H9 (cell line): Measurements from ENCODE around the gene LDB3. TPM values are rescaled to one million over a fixed set of nuclear protein-coding genes. Genes with fewer than 3 reads are reported as not detected.

ENCODE experiments used
- DNase-seq: peaks from one replicate; pipeline ENCODE4 v3.0.0-alpha.2; 2017
- H2AFZ ChIP-seq: one replicate; pipeline ENCODE4 v1.6.1; 2013; ENCODE audit warnings: mild to moderate bottlenecking, low read length, control low read depth, moderate library complexity
- H2AK5ac ChIP-seq: 2 replicates; pipeline ENCODE4 v1.6.1; 2013; ENCODE audit warnings: low read length, control low read depth, mixed read lengths; ENCODE audit not compliant: insufficient read length
- H2BK120ac ChIP-seq: one replicate; pipeline ENCODE4 v1.6.1; 2013; ENCODE audit warnings: low read depth, mild to moderate bottlenecking, low read length, control low read depth, inconsistent platforms; ENCODE audit not compliant: poor library complexity, severe bottlenecking
- H2BK12ac ChIP-seq: 2 replicates; pipeline ENCODE4 v1.6.1; 2013; ENCODE audit warnings: low read length, control low read depth, mixed read lengths, low read depth; ENCODE audit not compliant: insufficient read length
- H2BK15ac ChIP-seq: 2 replicates; pipeline ENCODE4 v1.6.1; 2013; ENCODE audit warnings: low read depth, low read length, control low read depth
- H2BK20ac ChIP-seq: one replicate; pipeline ENCODE4 v1.6.1; 2013; ENCODE audit warnings: low read depth, mild to moderate bottlenecking, low read length, control low read depth, inconsistent platforms; ENCODE audit not compliant: poor library complexity, severe bottlenecking
- H2BK5ac ChIP-seq: 2 replicates; pipeline ENCODE4 v1.6.1; 2013; ENCODE audit warnings: low read length, control low read depth, mixed read lengths; ENCODE audit not compliant: insufficient read length
- H3K14ac ChIP-seq: 2 replicates; pipeline ENCODE4 v1.6.1; 2013; ENCODE audit warnings: low read length, control low read depth; ENCODE audit not compliant: insufficient read depth
- H3K18ac ChIP-seq: 2 replicates; pipeline ENCODE4 v1.6.1; 2013; ENCODE audit warnings: low read depth, mild to moderate bottlenecking, mixed read lengths, low read length, control low read depth; ENCODE audit not compliant: insufficient read length
- H3K23ac ChIP-seq: 2 replicates; pipeline ENCODE4 v1.6.1; 2013; ENCODE audit warnings: low read length, control low read depth, mixed read lengths, low read depth; ENCODE audit not compliant: insufficient read length
- H3K23me2 ChIP-seq: 2 replicates; pipeline ENCODE4 v1.6.1; 2013; ENCODE audit warnings: low read depth, mild to moderate bottlenecking, mixed read lengths, low read length, control low read depth; ENCODE audit not compliant: insufficient read length, poor library complexity, severe bottlenecking
- H3K27ac ChIP-seq: 2 replicates; pipeline ENCODE4 v1.5.1; 2013; ENCODE audit warnings: low read length, control low read depth, mixed read lengths, low read depth; ENCODE audit not compliant: insufficient read length
- H3K27me3 ChIP-seq: 2 replicates; pipeline ENCODE4 v1.6.1; 2013; ENCODE audit warnings: low read length, control low read depth, inconsistent platforms; ENCODE audit not compliant: insufficient read depth
- H3K4ac ChIP-seq: 2 replicates; pipeline ENCODE4 v1.6.1; 2013; ENCODE audit warnings: low read depth, mild to moderate bottlenecking, control low read depth, inconsistent platforms, low read length, moderate library complexity
- H3K4me1 ChIP-seq: 2 replicates; pipeline ENCODE4 v1.6.1; 2013; ENCODE audit warnings: low read length, control low read depth, inconsistent platforms; ENCODE audit not compliant: insufficient read depth
- H3K4me2 ChIP-seq: 2 replicates; pipeline ENCODE4 v1.6.1; 2013; ENCODE audit warnings: low read length, control low read depth, mixed read lengths; ENCODE audit not compliant: insufficient read length, insufficient read depth
- H3K56ac ChIP-seq: 2 replicates; pipeline ENCODE4 v1.6.1; 2013; ENCODE audit warnings: low read depth, mild to moderate bottlenecking, mixed read lengths, low read length, control low read depth; ENCODE audit not compliant: insufficient read length
- H3K79me1 ChIP-seq: 2 replicates; pipeline ENCODE4 v1.6.1; 2013; ENCODE audit warnings: low read depth, mild to moderate bottlenecking, moderate library complexity, low read length, control low read depth, inconsistent platforms; ENCODE audit not compliant: insufficient read depth, poor library complexity, severe bottlenecking
- H3K79me2 ChIP-seq: 2 replicates; pipeline ENCODE4 v1.6.1; 2013; ENCODE audit warnings: low read length, control low read depth, inconsistent platforms; ENCODE audit not compliant: insufficient read depth
- H3K9ac ChIP-seq: 2 replicates; pipeline ENCODE4 v1.6.1; 2013; ENCODE audit warnings: low read length, control low read depth, mixed read lengths; ENCODE audit not compliant: insufficient read length; ENCODE audit errors: extremely low read depth
- H3K9me3 ChIP-seq: one replicate; pipeline ENCODE4 v1.6.1; 2013; ENCODE audit warnings: low read depth, low read length, inconsistent platforms; ENCODE audit not compliant: control insufficient read depth
- H3T11ph ChIP-seq: one replicate; pipeline ENCODE4 v1.6.1; 2013; ENCODE audit warnings: mild to moderate bottlenecking, low read length, control low read depth, inconsistent platforms
- H4K20me1 ChIP-seq: one replicate; pipeline ENCODE4 v1.6.1; 2013; ENCODE audit not compliant: control insufficient read depth, insufficient read length, insufficient read depth
- H4K5ac ChIP-seq: 2 replicates; pipeline ENCODE4 v1.6.1; 2013; ENCODE audit warnings: low read depth, mild to moderate bottlenecking, mixed read lengths, low read length, control low read depth; ENCODE audit not compliant: insufficient read length
- H4K8ac ChIP-seq: replicated peaks from 2 replicates; pipeline ENCODE4 v1.6.1; 2013; ENCODE audit warnings: low read length, control low read depth, mixed read lengths, low read depth; ENCODE audit not compliant: insufficient read length
- H4K91ac ChIP-seq: 2 replicates; pipeline ENCODE4 v1.6.1; 2013; ENCODE audit warnings: low read depth, mild to moderate bottlenecking, moderate library complexity, mixed read lengths, low read length, control low read depth; ENCODE audit not compliant: insufficient read length
- H3K27ac Mint-ChIP-seq, 3 experiments: 2 replicates in 2 of 3; 3 replicates in 1 of 3; pipeline ENCODE4 v1.8.0; 2020 to 2021; ENCODE audit warnings: mixed read lengths in 3 of 3, mild to moderate bottlenecking in 1 of 3, moderate library complexity in 1 of 3
- H3K27me3 Mint-ChIP-seq: 2 replicates; pipeline ENCODE4 v1.8.0; 2021; ENCODE audit warnings: low read depth, mild to moderate bottlenecking, moderate library complexity, mixed read lengths
- H3K36me3 Mint-ChIP-seq, 3 experiments: 2 replicates in 2 of 3; 3 replicates in 1 of 3; pipeline ENCODE4 v1.8.0; 2020 to 2021; ENCODE audit warnings: low read depth in 3 of 3, mixed read lengths in 3 of 3; ENCODE audit not compliant: insufficient read depth in 1 of 3
- H3K4me1 Mint-ChIP-seq, 2 experiments: 2 replicates each; pipeline ENCODE4 v1.8.0; 2020; ENCODE audit warnings: mixed read lengths in 2 of 2
- H3K4me3 Mint-ChIP-seq, 2 experiments: 2 replicates in 1 of 2; 3 replicates in 1 of 2; pipeline ENCODE4 v1.8.0; 2020 to 2021; ENCODE audit warnings: mild to moderate bottlenecking in 2 of 2, mixed read lengths in 2 of 2, moderate library complexity in 1 of 2
- H3K9me3 Mint-ChIP-seq, 2 experiments: 2 replicates in 1 of 2; 3 replicates in 1 of 2; pipeline ENCODE4 v1.8.0; 2020; ENCODE audit warnings: mild to moderate bottlenecking in 2 of 2, mixed read lengths in 2 of 2, moderate library complexity in 1 of 2
- WGBS: extraction: QIAGEN DNeasy Blood & Tissue Kit; methylation state at CpG from one replicate; pipeline ENCODE4 v1.1.7; 2013; ENCODE audit warnings: missing lambda C conversion rate, low lambda C conversion rate, mixed read lengths; ENCODE audit not compliant: insufficient read length; ENCODE audit errors: extremely low coverage; 5-methylcytosine and 5-hydroxymethylcytosine counted together
- total RNA-seq: library from RNA; stranded (reverse); gene quantifications from 2 replicates; pipeline ENCODE4 v1.2.1, GENCODE V29; 2021
- TF ChIP-seq, protein P1 (sequence below): fragments of 200-600 bp; sonication (generic); conservative IDR thresholded peaks from 3 replicates; pipeline ENCODE4 v1.8.0; 2021; ENCODE audit warnings: antibody characterized with exemption, mild to moderate bottlenecking

Gene LDB3
- total RNA-seq, 1 experiment from 2014 or later: 0.17 TPM

DNA sequence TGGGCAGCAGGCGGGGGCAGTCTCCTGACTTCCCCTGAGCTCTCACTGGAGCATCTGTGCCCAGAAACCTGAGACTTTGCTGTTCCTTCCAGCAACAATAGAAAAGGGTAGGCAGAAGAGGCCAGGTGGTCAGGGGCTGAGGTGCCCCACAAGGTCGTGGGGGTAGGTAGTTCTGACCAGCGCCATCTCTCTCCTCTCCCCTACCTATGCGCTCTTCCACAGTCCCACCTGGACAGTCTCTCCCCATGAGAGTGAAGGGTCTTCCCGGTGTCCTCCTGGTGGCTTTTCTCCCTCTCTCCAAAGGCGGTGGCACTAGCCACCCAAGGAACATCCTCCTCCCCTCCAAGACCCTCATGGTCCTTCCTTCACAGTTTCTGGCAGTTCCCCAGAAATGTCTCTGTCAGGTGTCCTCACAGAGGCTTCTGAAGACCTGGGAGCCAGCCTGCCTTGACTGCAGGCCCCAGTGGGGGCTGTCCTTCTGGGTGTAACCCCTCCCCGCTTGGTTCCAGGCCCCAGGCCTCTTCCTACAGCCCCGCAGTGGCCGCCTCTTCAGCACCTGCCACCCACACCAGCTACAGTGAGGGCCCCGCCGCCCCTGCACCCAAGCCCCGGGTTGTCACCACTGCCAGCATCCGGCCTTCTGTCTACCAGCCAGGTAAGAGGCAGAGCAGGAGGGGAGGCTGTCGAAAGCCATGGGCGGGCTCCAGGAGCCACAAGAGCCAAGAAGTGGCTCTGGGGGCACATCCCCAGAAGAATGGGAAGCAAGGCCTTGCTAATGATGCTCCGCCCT lies 41.3 kb downstream of the LDB3 start:
- Mint-ChIP-seq H3K4me1 (peaks cover 43 to 48% of the 10 kb centered on the region in 2 experiments), H3K36me3 (no peaks in the 10 kb centered on the region), H3K4me3 (peak overlapping the region in 1 of 2 experiments; percentile 75; a peak in 2 of 5 replicates), H3K27me3 (no peaks in the 10 kb centered on the region), H3K9me3 (no peaks in the 10 kb centered on the region; a peak in 1 of 5 replicates), H3K27ac (no peak overlapping the region)
- WGBS: no CpG with 5 or more reads among the region's 16 CpGs
- no peak overlapping the region for H2AFZ ChIP-seq
- H2BK20ac ChIP-seq: no peak overlapping the region
- no peak overlapping the region for H3K56ac ChIP-seq
- no peak overlapping the region for H3K4me2 ChIP-seq
- H2BK15ac ChIP-seq: no peak overlapping the region
- no peak overlapping the region for H2BK5ac ChIP-seq
- no peaks in the 10 kb centered on the region for H4K20me1 ChIP-seq
- H3K14ac ChIP-seq: no peak overlapping the region
- H3K23ac ChIP-seq: no peak overlapping the region
- no peaks in the 10 kb centered on the region for H3K27me3 ChIP-seq
- no peak overlapping the region for H2AK5ac ChIP-seq
- H3K9ac ChIP-seq: no peak overlapping the region
- no peaks in the 10 kb centered on the region for H3K79me1 ChIP-seq
- no peak overlapping the region for H2BK12ac ChIP-seq
- DNase-seq: no peak
- H3K27ac ChIP-seq: no peak overlapping the region
- no peak overlapping the region for H4K5ac ChIP-seq
- no peak overlapping the region for H4K8ac ChIP-seq
- H3K9me3 ChIP-seq: no peaks in the 10 kb centered on the region
- TF ChIP-seq, protein P1, sequence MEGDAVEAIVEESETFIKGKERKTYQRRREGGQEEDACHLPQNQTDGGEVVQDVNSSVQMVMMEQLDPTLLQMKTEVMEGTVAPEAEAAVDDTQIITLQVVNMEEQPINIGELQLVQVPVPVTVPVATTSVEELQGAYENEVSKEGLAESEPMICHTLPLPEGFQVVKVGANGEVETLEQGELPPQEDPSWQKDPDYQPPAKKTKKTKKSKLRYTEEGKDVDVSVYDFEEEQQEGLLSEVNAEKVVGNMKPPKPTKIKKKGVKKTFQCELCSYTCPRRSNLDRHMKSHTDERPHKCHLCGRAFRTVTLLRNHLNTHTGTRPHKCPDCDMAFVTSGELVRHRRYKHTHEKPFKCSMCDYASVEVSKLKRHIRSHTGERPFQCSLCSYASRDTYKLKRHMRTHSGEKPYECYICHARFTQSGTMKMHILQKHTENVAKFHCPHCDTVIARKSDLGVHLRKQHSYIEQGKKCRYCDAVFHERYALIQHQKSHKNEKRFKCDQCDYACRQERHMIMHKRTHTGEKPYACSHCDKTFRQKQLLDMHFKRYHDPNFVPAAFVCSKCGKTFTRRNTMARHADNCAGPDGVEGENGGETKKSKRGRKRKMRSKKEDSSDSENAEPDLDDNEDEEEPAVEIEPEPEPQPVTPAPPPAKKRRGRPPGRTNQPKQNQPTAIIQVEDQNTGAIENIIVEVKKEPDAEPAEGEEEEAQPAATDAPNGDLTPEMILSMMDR: no peak
- H3K4ac ChIP-seq: no peak overlapping the region
- no peak overlapping the region for H2BK120ac ChIP-seq
- H3K18ac ChIP-seq: no peak overlapping the region
- H3K4me1 ChIP-seq: no peaks in the 10 kb centered on the region; the same call in 1 of the 2 replicates
- H3K79me2 ChIP-seq: no peaks in the 10 kb centered on the region
- no peak overlapping the region for H3T11ph ChIP-seq
- no peak overlapping the region for H4K91ac ChIP-seq
- H3K23me2 ChIP-seq: peaks cover 8% of the 10 kb centered on the region
